NCI-H2029 (cell line): ENCODE measurements around the gene ADAMTS17.

ENCODE experiments used
- DNase-seq: peaks from one replicate; lab custom pipeline; 2025; lab: John Stamatoyannopoulos, UW

ADAMTS17 gene

GRCh38 chr15:99974246-99974645 lies 367.5 kb downstream of the ADAMTS17 start:
- DNase-seq: no peak

GRCh38 chr15:99973351-99973750 lies 368.4 kb downstream of the ADAMTS17 start:
- no peak for DNase-seq

- DNase-seq: no peak
Observed at GRCh38 chr15:99970891-99971430, 370.8 kb downstream of the ADAMTS17 start.

GRCh38 chr15:99969261-99969920 lies 372.4 kb downstream of the ADAMTS17 start:
- no peak for DNase-seq

- DNase-seq: peak; percentile 46
Observed at GRCh38 chr15:99967841-99968371, 373.9 kb downstream of the ADAMTS17 start.

GRCh38 chr15:99966815-99967214 lies 375.0 kb downstream of the ADAMTS17 start:
- DNase-seq: no peak

GRCh38 chr15:99965376-99965775 lies 376.4 kb downstream of the ADAMTS17 start:
- DNase-seq: no peak

GRCh38 chr15:99963976-99964375 lies 377.8 kb downstream of the ADAMTS17 start:
- no peak for DNase-seq

- no peak for DNase-seq
Observed at GRCh38 chr15:99963096-99963825, 378.5 kb downstream of the ADAMTS17 start.

GRCh38 chr15:99962006-99962561 lies 379.7 kb downstream of the ADAMTS17 start:
- DNase-seq: no peak

- DNase-seq: no peak
Observed at GRCh38 chr15:99961011-99961441, 380.7 kb downstream of the ADAMTS17 start.

- no peak for DNase-seq
Observed at GRCh38 chr15:99959326-99959725, 382.4 kb downstream of the ADAMTS17 start.

- no peak for DNase-seq
Observed at GRCh38 chr15:99958426-99959097, 383.2 kb downstream of the ADAMTS17 start.

GRCh38 chr15:99957642-99958013 lies 384.1 kb downstream of the ADAMTS17 start:
- no peak for DNase-seq

- no peak for DNase-seq
Observed at GRCh38 chr15:99956820-99957641, 384.7 kb downstream of the ADAMTS17 start.

GRCh38 chr15:99956022-99956775 lies 385.6 kb downstream of the ADAMTS17 start:
- no peak for DNase-seq

GRCh38 chr15:99955532-99955931 lies 386.2 kb downstream of the ADAMTS17 start:
- DNase-seq: no peak

GRCh38 chr15:99955181-99955525 lies 386.6 kb downstream of the ADAMTS17 start:
- DNase-seq: no peak

- DNase-seq: no peak
Observed at GRCh38 chr15:99954361-99955180, 387.2 kb downstream of the ADAMTS17 start.

- DNase-seq: no peak
Observed at GRCh38 chr15:99953886-99954285, 387.9 kb downstream of the ADAMTS17 start.
